ENCODE results near the gene BYSL.

GRCh38 chr6:41917528-41917927 lies 3.8 kb upstream of the BYSL start:
- TF ChIP-seq POLR2A (IDR thresholded peaks at IDR 0.05) (no peak), CTCF (IDR thresholded peaks at IDR 0.05) (no peak)

All from testis (tissue), 2 donors.